Adrenal gland (tissue), 12 donors: ENCODE data around the gene PRR11. TPM values are rescaled to one million over a fixed set of nuclear protein-coding genes. Genes with fewer than 3 reads are reported as not detected.
A peak's percentile ranks its signal among the peaks of the same experiment; 100 is the strongest.

ENCODE experiments used
- DNase-seq, 7 donors: peaks; one replicate each; pipeline ENCODE4 v3.0.0-alpha.2; 2019 to 2020
- H3K27ac ChIP-seq, 5 donors: fragments of 200-600 bp; sonication (generic) in 4 of 5; 1 replicate in 3 of 5; 2 replicates in 2 of 5; pipeline versions ENCODE4 v1.5.1 to v1.8.0; 2016 to 2020; ENCODE audit warnings: mild to moderate bottlenecking in 1 of 5
- H3K27me3 ChIP-seq: fragments of 200-600 bp; 2 replicates; pipeline ENCODE4 v1.8.0; 2021
- H3K36me3 ChIP-seq, 2 donors: fragments of 200-600 bp; replicated peaks in 1 of 2; 1 replicate in 1 of 2; 2 replicates in 1 of 2; pipeline versions ENCODE4 v1.5.1 to v1.8.0; 2018 to 2022
- H3K4me1 ChIP-seq, 2 donors: fragments of 200-600 bp; replicated peaks in 1 of 2; 1 replicate in 1 of 2; 2 replicates in 1 of 2; pipeline versions ENCODE4 v1.5.1 to v1.8.0; 2018 to 2021
- H3K4me3 ChIP-seq, 4 donors: fragments of 200-600 bp; sonication (generic) in 3 of 4; one replicate each; pipeline ENCODE4 v1.5.1; 2016 to 2018
- H3K9me3 ChIP-seq, 3 donors: fragments of 200-600 bp; sonication (generic) in 1 of 3; replicated peaks in 1 of 3; 1 replicate in 2 of 3; 2 replicates in 1 of 3; pipeline versions ENCODE4 v1.5.1 to v1.8.0; 2016 to 2021
- CTCF ChIP-seq, 6 experiments: fragments of 450-650 bp in 4 of 6; fragments of 200-600 bp in 2 of 6; sonication (generic) in 1 of 6; IDR thresholded peaks; 1 replicate in 5 of 6; 2 replicates in 1 of 6; pipeline versions ENCODE4 v1.5.1 to v1.8.0; 2016 to 2021; ENCODE audit warnings: antibody characterized with exemption in 6 of 6, mild to moderate bottlenecking in 2 of 6, moderate library complexity in 1 of 6
- POLR2A ChIP-seq, 2 donors: fragments of 450-650 bp; IDR thresholded peaks; one replicate each; pipeline ENCODE4 v1.6.1; 2017; ENCODE audit warnings: antibody characterized with exemption in 2 of 2, mild to moderate bottlenecking in 2 of 2, moderate library complexity in 1 of 2
- WGBS, 4 donors: extraction: QIAGEN DNeasy Blood & Tissue Kit in 2 of 4; methylation state at CpG; one replicate each; pipeline versions ENCODE4 v1.1.5 to v1.1.7; 2013 to 2017; 5-methylcytosine and 5-hydroxymethylcytosine counted together
- intact Hi-C, 2 donors: fragments of 100-400 bp; cut with DNase I; formaldehyde crosslinking; loops; one replicate each; pipeline versions ENCODE4 v1.14.1 to v1.15.0; 2022 to 2023
- polyA plus RNA-seq, 3 donors: library from polyadenylated mRNA; stranded (reverse); fragments of 200-250 nt in 2 of 3; fragments of 350-450 nt in 1 of 3; fragmentation: Illumina TruSeq in 1 of 3; extraction: RNeasy Lipid Tissue Mini Kit (QIAGEN cat#74804) in 1 of 3; gene quantifications; one replicate each; pipeline ENCODE4 v1.2.3, GENCODE V29; 2013 to 2014
- total RNA-seq, 9 donors: library from RNA; depleted of rRNA in 4 of 9; stranded (reverse); fragments of >200 nt in 4 of 9; fragments of 120-200 nt in 1 of 9; fragmentation: NEBNext Ultra II Directional in 1 of 9; extraction: Animal tissue kit (Norgen Biotek cat#: 25700) in 1 of 9; gene quantifications; one replicate each; pipeline versions ENCODE4 v1.1.0 to v1.2.4, GENCODE V29; 2013 to 2023
- donor health status: healthy with polysubstance abuse.
- donor health status: Bipolar disorder and iron deficiency.
- donor health status: DM: yes; HTN: yes; CAD: no.
- donor health status: DM: no; HTN: no; CAD: no.
- donor health status: DM: no; HTN: no; CAD: no.
- donor health status: DM: yes; HTN: yes; CAD: no.

The PRR11 gene
- total and polyA plus RNA-seq, 12 donors = 0.16 to 5.7 (median 1.8) TPM

DNA sequence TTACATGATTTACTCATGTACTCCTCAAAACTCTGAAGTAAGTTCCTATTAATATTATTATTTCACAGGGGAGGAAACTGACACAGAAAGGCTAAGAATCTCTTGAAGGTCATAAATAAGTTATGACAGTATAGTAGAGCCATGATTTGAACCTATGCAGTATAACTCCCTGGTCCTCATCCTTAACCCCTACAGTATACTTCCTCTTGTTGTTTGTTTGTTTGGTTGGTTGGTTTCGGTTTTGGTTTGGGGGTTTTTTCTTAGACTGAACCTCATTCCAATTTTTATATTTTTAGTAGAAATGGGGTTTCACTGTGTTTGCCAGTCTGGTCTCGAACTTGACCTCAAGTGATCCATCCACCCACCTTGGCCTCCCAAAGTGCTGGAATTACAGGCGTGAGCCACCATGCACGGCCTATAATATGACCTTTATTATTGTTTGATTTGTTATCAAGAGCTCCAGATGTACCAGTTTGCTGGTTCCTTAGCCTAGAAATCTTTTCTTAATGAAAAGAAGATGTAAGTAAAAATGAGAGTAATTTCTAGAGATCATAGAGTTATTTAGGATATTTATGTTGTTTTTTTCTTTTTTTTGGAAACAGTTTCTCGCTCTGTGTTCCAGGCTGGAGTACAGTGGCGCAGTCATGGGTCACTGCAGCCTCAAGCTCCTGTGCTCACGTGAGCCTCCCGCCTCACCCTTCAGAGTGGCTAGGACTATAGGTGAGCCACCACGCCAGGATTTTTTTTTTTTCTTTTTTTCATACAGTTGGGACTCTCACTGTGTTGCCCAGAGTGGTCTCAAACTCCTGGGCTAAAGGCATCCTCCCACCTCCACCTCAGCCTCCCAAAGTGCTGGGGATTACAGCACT lies 4.8 kb downstream of the PRR11 start:
- H3K36me3 ChIP-seq = no peaks in the 10 kb centered on the region
- no peak overlapping the region for H3K4me3 ChIP-seq
- H3K4me1 ChIP-seq = peaks cover 5 to 8% of the 10 kb centered on the region in 2 donors
- no peaks in the 10 kb centered on the region for H3K9me3 ChIP-seq
- no peaks in the 10 kb centered on the region for H3K27me3 ChIP-seq
- DNase-seq = peak in 1 of 7 donors; percentile 9
- WGBS, 4 donors = 86 to 90% (median 89%) methylated on average over 9 of the region's 9 CpGs
- intact Hi-C loops = no loop called here
- no peak overlapping the region for H3K27ac ChIP-seq
- no peak for TF ChIP-seq POLR2A (IDR thresholded peaks at IDR 0.05)

DNA sequence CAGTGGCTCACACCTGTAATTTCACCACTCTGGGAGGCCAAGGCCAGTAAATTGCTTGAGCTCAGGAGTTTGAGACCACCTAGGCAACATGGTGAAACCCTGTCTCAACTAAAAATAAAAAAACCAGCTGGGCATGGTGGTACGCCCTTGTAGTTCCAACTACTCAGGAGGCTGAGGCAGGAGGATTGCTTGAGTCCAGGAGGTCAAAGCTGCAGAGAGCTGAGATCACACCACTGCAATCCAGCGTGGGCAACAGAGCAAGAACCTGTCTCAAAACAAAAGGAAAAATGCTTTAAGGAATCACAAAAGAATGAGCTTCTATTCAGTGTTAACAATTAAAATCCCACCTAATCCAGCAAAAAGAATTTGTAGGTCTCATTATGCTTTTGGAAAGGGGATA lies 5.9 kb downstream of the PRR11 start:
- Histone ChIP-seq H3K27me3 (no peaks in the 10 kb centered on the region), H3K36me3 (no peaks in the 10 kb centered on the region), H3K4me1 (no peaks in the 10 kb centered on the region), H3K9me3 (no peaks in the 10 kb centered on the region), H3K27ac (no peak overlapping the region), H3K4me3 (no peak overlapping the region)
- peak in 1 of 7 donors; percentile 9 for DNase-seq
- no peak for TF ChIP-seq CTCF (IDR thresholded peaks at IDR 0.05)
- no peak for TF ChIP-seq POLR2A (IDR thresholded peaks at IDR 0.05)
- intact Hi-C loops = no loop called here
- WGBS, 4 donors = 97 to 100% (median 98%) methylated on average over 2 of the region's 2 CpGs

GRCh38 chr17:59165933-59166342 lies 10.4 kb downstream of the PRR11 start:
- intact Hi-C loops = no loop called here
- TF ChIP-seq POLR2A (IDR thresholded peaks at IDR 0.05) (no peak), CTCF (IDR thresholded peaks at IDR 0.05) (peak; percentile 32 to 52 (median 38))
- H3K36me3 ChIP-seq = no peaks in the 10 kb centered on the region
- WGBS, 4 donors = 42 to 71% (median 64%) methylated on average over 2 of the region's 2 CpGs
- peak in 5 of 7 donors; percentile 30 to 53 (median 39) for DNase-seq
- no peaks in the 10 kb centered on the region for H3K27me3 ChIP-seq
- H3K9me3 ChIP-seq = no peaks in the 10 kb centered on the region
- H3K4me1 ChIP-seq = no peaks in the 10 kb centered on the region
- H3K27ac ChIP-seq = no peak overlapping the region
- H3K4me3 ChIP-seq = no peak overlapping the region

DNA sequence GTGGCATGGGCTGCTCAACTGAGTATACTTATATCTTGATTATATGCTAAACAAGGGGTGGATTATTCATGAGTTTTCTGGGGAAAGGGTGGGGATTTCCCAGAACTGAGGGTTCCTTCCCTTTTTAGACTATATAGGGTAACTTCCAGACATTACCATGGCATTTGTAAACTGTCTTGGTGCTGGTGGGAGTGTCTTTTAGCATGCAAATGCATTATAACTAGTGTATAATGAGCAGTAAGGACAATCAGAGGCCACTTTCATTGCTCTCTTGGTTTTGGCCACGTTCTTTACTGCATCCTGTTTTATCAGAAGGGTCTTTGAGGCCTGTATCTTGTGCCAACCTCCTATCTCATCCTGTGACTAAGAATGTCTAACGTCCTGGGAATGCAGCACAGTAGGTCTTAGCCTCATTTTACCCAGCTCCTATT lies 12.0 kb downstream of the PRR11 start:
- 77 to 93% (median 82%) methylated on average over 2 of the region's 2 CpGs for WGBS, 4 donors
- TF ChIP-seq CTCF (IDR thresholded peaks at IDR 0.05) = no peak
- TF ChIP-seq POLR2A (IDR thresholded peaks at IDR 0.05) = no peak
- Histone ChIP-seq H3K27me3 (no peaks in the 10 kb centered on the region), H3K9me3 (no peaks in the 10 kb centered on the region), H3K4me3 (no peak overlapping the region), H3K4me1 (no peaks in the 10 kb centered on the region), H3K36me3 (no peaks in the 10 kb centered on the region), H3K27ac (no peak overlapping the region)
- intact Hi-C loops = no loop called here
- no peak for DNase-seq
